WTC11 (cell line): Measurements from ENCODE around the gene DLL4.

Experiments used
- CREB1 ChIP-seq: sonication (generic); formaldehyde crosslinking; IDR thresholded peaks from 2 replicates; pipeline ENCODE4 v1.8.0; 2023; ENCODE audit warnings: mild to moderate bottlenecking, missing genetic modification reagents
- FOXK1 ChIP-seq: sonication (generic); formaldehyde crosslinking; IDR thresholded peaks from 2 replicates; pipeline ENCODE4 v1.8.0; 2022; ENCODE audit warnings: mild to moderate bottlenecking, moderate library complexity, missing genetic modification reagents
- TF ChIP-seq, protein P1 (sequence below): fragments of 200-600 bp; IDR thresholded peaks from 2 replicates; pipeline ENCODE4 v1.8.0; 2022; ENCODE audit warnings: antibody characterized with exemption
- TF ChIP-seq, protein P2 (sequence below): sonication (generic); formaldehyde crosslinking; IDR thresholded peaks from 2 replicates; pipeline ENCODE4 v1.8.0; 2022; ENCODE audit warnings: mild to moderate bottlenecking, missing genetic modification reagents
- TF ChIP-seq, protein P3 (sequence below): sonication (generic); formaldehyde crosslinking; IDR thresholded peaks from 2 replicates; pipeline ENCODE4 v1.8.1; 2023; ENCODE audit warnings: mild to moderate bottlenecking, moderate library complexity, missing genetic modification reagents

DNA sequence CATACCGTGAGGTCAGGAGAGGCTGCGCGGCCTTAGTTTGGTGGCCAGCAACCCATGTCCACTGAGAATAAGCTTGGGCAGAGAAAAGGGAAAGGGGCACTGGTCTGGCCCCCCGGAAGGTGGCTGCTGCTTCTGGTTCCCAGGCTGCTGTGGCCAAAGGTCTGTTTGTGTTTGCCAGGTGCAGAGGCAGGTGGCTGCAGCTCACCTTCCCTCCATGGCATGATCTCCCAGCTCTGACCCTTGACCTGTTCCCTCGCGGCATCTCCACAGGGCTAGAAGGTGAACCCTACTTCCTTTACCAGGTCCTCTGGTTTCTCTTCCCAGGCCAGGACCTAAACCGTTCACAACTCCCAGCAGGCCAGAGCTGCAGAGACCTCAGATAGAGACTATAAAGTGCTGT is 21.0 kb upstream of the DLL4 start:
- TF ChIP-seq, protein P1, sequence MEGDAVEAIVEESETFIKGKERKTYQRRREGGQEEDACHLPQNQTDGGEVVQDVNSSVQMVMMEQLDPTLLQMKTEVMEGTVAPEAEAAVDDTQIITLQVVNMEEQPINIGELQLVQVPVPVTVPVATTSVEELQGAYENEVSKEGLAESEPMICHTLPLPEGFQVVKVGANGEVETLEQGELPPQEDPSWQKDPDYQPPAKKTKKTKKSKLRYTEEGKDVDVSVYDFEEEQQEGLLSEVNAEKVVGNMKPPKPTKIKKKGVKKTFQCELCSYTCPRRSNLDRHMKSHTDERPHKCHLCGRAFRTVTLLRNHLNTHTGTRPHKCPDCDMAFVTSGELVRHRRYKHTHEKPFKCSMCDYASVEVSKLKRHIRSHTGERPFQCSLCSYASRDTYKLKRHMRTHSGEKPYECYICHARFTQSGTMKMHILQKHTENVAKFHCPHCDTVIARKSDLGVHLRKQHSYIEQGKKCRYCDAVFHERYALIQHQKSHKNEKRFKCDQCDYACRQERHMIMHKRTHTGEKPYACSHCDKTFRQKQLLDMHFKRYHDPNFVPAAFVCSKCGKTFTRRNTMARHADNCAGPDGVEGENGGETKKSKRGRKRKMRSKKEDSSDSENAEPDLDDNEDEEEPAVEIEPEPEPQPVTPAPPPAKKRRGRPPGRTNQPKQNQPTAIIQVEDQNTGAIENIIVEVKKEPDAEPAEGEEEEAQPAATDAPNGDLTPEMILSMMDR = no peak
- TF ChIP-seq FOXK1 (no peak), CREB1 (CRISPR knock-in tag) (no peak)
- TF ChIP-seq, protein P2, sequence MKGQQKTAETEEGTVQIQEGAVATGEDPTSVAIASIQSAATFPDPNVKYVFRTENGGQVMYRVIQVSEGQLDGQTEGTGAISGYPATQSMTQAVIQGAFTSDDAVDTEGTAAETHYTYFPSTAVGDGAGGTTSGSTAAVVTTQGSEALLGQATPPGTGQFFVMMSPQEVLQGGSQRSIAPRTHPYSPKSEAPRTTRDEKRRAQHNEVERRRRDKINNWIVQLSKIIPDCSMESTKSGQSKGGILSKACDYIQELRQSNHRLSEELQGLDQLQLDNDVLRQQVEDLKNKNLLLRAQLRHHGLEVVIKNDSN (CRISPR knock-in tag) = no peak
- TF ChIP-seq, protein P3, sequence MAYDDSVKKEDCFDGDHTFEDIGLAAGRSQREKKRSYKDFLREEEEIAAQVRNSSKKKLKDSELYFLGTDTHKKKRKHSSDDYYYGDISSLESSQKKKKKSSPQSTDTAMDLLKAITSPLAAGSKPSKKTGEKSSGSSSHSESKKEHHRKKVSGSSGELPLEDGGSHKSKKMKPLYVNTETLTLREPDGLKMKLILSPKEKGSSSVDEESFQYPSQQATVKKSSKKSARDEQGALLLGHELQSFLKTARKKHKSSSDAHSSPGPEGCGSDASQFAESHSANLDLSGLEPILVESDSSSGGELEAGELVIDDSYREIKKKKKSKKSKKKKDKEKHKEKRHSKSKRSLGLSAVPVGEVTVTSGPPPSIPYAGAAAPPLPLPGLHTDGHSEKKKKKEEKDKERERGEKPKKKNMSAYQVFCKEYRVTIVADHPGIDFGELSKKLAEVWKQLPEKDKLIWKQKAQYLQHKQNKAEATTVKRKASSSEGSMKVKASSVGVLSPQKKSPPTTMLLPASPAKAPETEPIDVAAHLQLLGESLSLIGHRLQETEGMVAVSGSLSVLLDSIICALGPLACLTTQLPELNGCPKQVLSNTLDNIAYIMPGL = no peak
